ENCODE results near the gene TMEM59L.
A peak's percentile ranks its signal among the peaks of the same experiment; 100 is the strongest.

TMEM59L gene

DNA sequence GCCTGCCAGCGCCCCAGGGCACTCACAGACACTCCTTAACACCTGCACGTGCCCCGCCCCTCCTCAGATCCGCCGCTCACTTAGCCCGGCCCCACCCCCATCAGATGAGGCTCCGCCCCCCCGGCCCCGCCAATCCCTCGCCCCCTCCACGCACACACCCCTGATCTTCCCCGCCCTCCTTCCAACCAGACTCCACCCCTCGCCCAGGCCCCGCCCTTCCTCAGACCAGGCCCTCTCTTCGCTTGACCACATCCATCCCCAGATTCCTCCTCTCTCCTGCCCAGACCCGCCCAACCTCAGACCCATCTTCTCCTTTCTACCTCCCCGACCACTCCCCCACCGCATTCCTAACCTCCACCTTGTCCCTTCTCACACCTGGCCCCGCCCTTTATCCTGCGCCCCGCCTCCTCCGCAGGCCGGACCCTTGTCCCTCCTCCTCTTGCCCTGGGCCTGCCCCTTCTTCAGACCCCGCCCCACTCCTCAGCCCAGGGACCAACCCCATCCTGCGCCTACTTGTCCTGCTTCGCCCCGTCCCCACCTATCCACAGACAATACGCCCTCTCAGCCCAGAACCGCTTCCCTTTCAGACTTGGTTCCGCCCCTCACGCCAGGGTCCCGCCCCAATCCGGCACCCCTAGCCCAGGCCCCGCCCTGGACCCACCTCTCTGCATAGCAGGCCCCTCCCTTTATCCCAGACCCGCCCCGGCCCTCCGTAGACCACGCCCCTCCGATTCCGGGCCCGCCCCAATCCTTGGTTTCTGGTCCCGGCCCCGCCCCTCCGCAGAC, 23.7 kb downstream of the TMEM59L start (continued):
- TF ChIP-seq, protein P1, sequence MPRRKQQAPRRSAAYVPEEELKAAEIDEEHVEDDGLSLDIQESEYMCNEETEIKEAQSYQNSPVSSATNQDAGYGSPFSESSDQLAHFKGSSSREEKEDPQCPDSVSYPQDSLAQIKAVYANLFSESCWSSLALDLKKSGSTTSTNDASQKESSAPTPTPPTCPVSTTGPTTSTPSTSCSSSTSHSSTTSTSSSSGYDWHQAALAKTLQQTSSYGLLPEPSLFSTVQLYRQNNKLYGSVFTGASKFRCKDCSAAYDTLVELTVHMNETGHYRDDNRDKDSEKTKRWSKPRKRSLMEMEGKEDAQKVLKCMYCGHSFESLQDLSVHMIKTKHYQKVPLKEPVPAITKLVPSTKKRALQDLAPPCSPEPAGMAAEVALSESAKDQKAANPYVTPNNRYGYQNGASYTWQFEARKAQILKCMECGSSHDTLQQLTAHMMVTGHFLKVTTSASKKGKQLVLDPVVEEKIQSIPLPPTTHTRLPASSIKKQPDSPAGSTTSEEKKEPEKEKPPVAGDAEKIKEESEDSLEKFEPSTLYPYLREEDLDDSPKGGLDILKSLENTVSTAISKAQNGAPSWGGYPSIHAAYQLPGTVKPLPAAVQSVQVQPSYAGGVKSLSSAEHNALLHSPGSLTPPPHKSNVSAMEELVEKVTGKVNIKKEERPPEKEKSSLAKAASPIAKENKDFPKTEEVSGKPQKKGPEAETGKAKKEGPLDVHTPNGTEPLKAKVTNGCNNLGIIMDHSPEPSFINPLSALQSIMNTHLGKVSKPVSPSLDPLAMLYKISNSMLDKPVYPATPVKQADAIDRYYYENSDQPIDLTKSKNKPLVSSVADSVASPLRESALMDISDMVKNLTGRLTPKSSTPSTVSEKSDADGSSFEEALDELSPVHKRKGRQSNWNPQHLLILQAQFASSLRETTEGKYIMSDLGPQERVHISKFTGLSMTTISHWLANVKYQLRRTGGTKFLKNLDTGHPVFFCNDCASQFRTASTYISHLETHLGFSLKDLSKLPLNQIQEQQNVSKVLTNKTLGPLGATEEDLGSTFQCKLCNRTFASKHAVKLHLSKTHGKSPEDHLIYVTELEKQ (tag by site-specific recombination; IDR thresholded peaks at IDR 0.05; ENCODE audit: borderline replicate concordance): no peak
- no peak for TF ChIP-seq ZNF10 (tag by site-specific recombination; IDR thresholded peaks at IDR 0.05)
- 0 out of 2 replicates have a peak, but pooled peaks have one; percentile 36 for TF ChIP-seq ZNF785 (tag by site-specific recombination; IDR thresholded peaks at IDR 0.05)
- TF ChIP-seq, protein P2, sequence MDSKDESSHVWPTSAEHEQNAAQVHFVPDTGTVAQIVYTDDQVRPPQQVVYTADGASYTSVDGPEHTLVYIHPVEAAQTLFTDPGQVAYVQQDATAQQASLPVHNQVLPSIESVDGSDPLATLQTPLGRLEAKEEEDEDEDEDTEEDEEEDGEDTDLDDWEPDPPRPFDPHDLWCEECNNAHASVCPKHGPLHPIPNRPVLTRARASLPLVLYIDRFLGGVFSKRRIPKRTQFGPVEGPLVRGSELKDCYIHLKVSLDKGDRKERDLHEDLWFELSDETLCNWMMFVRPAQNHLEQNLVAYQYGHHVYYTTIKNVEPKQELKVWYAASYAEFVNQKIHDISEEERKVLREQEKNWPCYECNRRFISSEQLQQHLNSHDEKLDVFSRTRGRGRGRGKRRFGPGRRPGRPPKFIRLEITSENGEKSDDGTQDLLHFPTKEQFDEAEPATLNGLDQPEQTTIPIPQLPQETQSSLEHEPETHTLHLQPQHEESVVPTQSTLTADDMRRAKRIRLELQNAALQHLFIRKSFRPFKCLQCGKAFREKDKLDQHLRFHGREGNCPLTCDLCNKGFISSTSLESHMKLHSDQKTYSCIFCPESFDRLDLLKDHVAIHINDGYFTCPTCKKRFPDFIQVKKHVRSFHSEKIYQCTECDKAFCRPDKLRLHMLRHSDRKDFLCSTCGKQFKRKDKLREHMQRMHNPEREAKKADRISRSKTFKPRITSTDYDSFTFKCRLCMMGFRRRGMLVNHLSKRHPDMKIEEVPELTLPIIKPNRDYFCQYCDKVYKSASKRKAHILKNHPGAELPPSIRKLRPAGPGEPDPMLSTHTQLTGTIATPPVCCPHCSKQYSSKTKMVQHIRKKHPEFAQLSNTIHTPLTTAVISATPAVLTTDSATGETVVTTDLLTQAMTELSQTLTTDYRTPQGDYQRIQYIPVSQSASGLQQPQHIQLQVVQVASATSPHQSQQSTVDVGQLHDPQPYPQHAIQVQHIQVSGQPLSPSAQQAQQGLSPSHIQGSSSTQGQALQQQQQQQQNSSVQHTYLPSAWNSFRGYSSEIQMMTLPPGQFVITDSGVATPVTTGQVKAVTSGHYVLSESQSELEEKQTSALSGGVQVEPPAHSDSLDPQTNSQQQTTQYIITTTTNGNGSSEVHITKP (tag by site-specific recombination; IDR thresholded peaks at IDR 0.05): peak; percentile 91
- no peak for TF ChIP-seq ZNF169 (tag by site-specific recombination; IDR thresholded peaks at IDR 0.05)
- TF ChIP-seq FEZF1 (tag by site-specific recombination; IDR thresholded peaks at IDR 0.05): no peak
- TF ChIP-seq ZNF211 (tag by site-specific recombination; IDR thresholded peaks at IDR 0.05; ENCODE audit: low read depth): no peak
- no peak for TF ChIP-seq ZNF394 (tag by site-specific recombination; IDR thresholded peaks at IDR 0.05; ENCODE audit: borderline replicate concordance)
- no peak for TF ChIP-seq ZNF354C (tag by site-specific recombination; IDR thresholded peaks at IDR 0.05; ENCODE audit: borderline replicate concordance, low read depth)
- TF ChIP-seq, protein P3, sequence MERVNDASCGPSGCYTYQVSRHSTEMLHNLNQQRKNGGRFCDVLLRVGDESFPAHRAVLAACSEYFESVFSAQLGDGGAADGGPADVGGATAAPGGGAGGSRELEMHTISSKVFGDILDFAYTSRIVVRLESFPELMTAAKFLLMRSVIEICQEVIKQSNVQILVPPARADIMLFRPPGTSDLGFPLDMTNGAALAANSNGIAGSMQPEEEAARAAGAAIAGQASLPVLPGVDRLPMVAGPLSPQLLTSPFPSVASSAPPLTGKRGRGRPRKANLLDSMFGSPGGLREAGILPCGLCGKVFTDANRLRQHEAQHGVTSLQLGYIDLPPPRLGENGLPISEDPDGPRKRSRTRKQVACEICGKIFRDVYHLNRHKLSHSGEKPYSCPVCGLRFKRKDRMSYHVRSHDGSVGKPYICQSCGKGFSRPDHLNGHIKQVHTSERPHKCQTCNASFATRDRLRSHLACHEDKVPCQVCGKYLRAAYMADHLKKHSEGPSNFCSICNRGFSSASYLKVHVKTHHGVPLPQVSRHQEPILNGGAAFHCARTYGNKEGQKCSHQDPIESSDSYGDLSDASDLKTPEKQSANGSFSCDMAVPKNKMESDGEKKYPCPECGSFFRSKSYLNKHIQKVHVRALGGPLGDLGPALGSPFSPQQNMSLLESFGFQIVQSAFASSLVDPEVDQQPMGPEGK (tag by site-specific recombination; IDR thresholded peaks at IDR 0.05): peak; percentile 71
- no peak for TF ChIP-seq ZNF416 (tag by site-specific recombination; IDR thresholded peaks at IDR 0.05)
- TF ChIP-seq, protein P4, sequence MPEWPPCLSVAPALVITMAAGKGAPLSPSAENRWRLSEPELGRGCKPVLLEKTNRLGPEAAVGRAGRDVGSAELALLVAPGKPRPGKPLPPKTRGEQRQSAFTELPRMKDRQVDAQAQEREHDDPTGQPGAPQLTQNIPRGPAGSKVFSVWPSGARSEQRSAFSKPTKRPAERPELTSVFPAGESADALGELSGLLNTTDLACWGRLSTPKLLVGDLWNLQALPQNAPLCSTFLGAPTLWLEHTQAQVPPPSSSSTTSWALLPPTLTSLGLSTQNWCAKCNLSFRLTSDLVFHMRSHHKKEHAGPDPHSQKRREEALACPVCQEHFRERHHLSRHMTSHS (tag by site-specific recombination; IDR thresholded peaks at IDR 0.05): no peak
- no peak for TF ChIP-seq ZNF701 (tag by site-specific recombination; IDR thresholded peaks at IDR 0.05)
- TF ChIP-seq ZEB2 (tag by site-specific recombination; IDR thresholded peaks at IDR 0.05): peak; percentile 86
- no peak for TF ChIP-seq SETDB1 (IDR thresholded peaks at IDR 0.05; ENCODE audit: insufficient read length, low read length)
- TF ChIP-seq MEIS1 (CRISPR knock-in tag; IDR thresholded peaks at IDR 0.05; ENCODE audit: borderline replicate concordance): no peak
- TF ChIP-seq ZNF37A (tag by site-specific recombination; IDR thresholded peaks at IDR 0.05): no peak
- TF ChIP-seq ZNF366 (tag by site-specific recombination; conservative IDR thresholded peaks at IDR 0.05): peak; percentile 66; the same call in 1 of the 2 replicates
- peak; percentile 44; the same call in 1 of the 2 replicates for TF ChIP-seq ZBTB17 (tag by site-specific recombination; IDR thresholded peaks at IDR 0.05)
- TF ChIP-seq SP3 (tag by site-specific recombination; IDR thresholded peaks at IDR 0.05): peak; percentile 99
- no peak for TF ChIP-seq ZNF548 (tag by site-specific recombination; IDR thresholded peaks at IDR 0.05)
- no peak for TF ChIP-seq BCL11B (tag by site-specific recombination; IDR thresholded peaks at IDR 0.05; ENCODE audit: low read depth)
- peak; percentile 98 for TF ChIP-seq SP2 (tag by site-specific recombination; IDR thresholded peaks at IDR 0.05)
- TF ChIP-seq ZNF830 (tag by site-specific recombination; IDR thresholded peaks at IDR 0.05; ENCODE audit: low read depth): no peak
- no peak for TF ChIP-seq ZBTB1 (tag by site-specific recombination; IDR thresholded peaks at IDR 0.05)
- TF ChIP-seq ZNF16 (tag by site-specific recombination; IDR thresholded peaks at IDR 0.05; ENCODE audit: low read depth): no peak
- TF ChIP-seq ZNF157 (tag by site-specific recombination; IDR thresholded peaks at IDR 0.05): no peak
- no peak for TF ChIP-seq ZNF501 (tag by site-specific recombination; IDR thresholded peaks at IDR 0.05)
- TF ChIP-seq, protein P5, sequence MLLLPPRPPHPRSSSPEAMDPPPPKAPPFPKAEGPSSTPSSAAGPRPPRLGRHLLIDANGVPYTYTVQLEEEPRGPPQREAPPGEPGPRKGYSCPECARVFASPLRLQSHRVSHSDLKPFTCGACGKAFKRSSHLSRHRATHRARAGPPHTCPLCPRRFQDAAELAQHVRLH (tag by site-specific recombination; IDR thresholded peaks at IDR 0.05): no peak
- no peak for TF ChIP-seq ZNF221 (tag by site-specific recombination; IDR thresholded peaks at IDR 0.05; ENCODE audit: borderline replicate concordance)
- TF ChIP-seq ZNF660 (tag by site-specific recombination; IDR thresholded peaks at IDR 0.05): no peak
